Esophagus squamous epithelium (tissue), 4 donors: ENCODE results near the gene DYNLL1.

Experiments
- POLR2A ChIP-seq, 4 donors: fragments of 450-650 bp; IDR thresholded peaks; one replicate each; pipeline ENCODE4 v1.6.1; 2017; ENCODE audit warnings: antibody characterized with exemption in 4 of 4, mild to moderate bottlenecking in 4 of 4, moderate library complexity in 3 of 4
- TF ChIP-seq, protein P1 (sequence below), 6 experiments: fragments of 450-650 bp in 4 of 6; fragments of 200-600 bp in 2 of 6; sonication (generic) in 2 of 6; IDR thresholded peaks; one replicate each; pipeline ENCODE4 v1.5.1; 2016 to 2019; ENCODE audit warnings: antibody characterized with exemption in 6 of 6, mild to moderate bottlenecking in 4 of 6, moderate library complexity in 4 of 6

DNA sequence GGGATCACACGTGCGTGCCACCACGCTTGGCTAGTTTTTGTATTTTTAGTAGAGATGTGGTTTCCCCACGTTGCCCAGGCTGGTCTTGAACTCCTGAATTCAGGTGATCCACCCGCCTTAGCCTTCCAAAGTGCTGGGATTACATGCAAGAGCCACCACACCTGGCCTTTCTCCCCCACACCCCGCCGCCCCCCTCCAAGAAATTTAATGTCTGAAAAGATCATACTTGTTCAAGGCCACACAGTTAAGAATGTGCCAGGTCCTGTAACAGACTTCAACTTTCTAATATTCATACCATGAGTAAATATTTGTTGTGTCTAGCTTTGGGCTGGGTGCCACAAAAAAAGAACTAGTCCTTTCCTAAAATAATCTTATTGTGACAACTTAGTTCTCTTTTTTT, 40.6 kb upstream of the DYNLL1 start:
- TF ChIP-seq, protein P1, sequence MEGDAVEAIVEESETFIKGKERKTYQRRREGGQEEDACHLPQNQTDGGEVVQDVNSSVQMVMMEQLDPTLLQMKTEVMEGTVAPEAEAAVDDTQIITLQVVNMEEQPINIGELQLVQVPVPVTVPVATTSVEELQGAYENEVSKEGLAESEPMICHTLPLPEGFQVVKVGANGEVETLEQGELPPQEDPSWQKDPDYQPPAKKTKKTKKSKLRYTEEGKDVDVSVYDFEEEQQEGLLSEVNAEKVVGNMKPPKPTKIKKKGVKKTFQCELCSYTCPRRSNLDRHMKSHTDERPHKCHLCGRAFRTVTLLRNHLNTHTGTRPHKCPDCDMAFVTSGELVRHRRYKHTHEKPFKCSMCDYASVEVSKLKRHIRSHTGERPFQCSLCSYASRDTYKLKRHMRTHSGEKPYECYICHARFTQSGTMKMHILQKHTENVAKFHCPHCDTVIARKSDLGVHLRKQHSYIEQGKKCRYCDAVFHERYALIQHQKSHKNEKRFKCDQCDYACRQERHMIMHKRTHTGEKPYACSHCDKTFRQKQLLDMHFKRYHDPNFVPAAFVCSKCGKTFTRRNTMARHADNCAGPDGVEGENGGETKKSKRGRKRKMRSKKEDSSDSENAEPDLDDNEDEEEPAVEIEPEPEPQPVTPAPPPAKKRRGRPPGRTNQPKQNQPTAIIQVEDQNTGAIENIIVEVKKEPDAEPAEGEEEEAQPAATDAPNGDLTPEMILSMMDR (IDR thresholded peaks at IDR 0.05), result no peak
- TF ChIP-seq POLR2A (IDR thresholded peaks at IDR 0.05), result no peak
